Left forelimb (tissue), 1 donor: Measurements from ENCODE around the gene THOP1.

ENCODE experiments used
- DNase-seq: peaks from one replicate; pipeline ENCODE4 v3.0.0-alpha.2; 2018; ENCODE audit warnings: low spot score

THOP1 gene

DNA sequence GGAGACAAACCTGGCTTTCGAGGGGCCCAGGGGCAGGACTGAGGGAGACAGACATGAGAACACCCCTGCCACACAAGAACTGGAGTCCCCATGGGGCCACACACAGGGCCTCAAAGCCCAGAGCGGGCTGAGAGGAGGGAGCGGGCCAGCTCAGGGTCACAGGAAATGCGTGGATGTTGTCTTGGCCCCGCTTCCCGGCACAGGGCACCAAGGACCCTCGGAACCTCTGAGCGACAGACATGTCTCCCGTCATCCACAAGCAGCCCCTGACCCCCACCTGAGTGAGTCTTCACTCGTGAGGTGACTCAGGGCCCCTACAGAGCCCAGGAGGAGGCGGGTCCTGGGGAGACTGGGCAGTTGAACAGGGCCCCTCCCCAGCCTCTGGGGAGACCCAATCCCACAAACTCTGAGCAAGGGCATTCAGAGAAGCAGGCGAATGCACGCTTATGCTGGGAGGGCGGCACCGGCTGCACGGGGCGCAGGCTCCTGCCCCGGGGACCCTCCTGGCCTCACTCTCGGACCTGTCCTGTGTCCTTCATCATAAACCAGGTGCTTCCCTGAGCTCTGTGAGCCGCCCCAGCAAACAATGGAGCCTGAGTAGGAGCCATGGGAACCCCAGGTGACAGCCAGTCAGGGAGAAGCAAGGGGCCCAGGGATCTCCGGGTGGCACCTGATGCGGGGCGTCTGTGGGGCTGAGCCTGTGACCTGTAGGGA is 22.4 kb upstream of the THOP1 start:
- DNase-seq: no peak

DNA sequence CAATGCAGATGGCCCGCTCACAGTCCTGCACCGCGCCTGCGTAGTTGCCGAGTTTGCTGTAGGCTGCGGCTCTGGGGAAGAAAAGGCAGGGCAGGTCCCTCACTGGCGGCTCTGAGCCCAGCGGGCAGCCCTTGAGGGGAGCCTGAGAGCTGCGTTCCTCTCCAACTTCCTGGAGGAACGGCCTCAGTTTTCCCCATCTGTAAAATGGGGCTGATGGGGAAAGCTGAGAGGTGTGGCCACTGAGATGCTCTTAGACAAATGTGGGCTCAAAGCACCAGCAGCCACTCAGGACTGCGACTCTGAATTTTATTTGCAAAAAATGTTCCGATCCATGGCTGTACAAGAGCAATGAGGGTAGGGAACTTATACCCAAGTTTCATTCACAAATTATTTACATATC is 21.6 kb upstream of the THOP1 start:
- no peak for DNase-seq

DNA sequence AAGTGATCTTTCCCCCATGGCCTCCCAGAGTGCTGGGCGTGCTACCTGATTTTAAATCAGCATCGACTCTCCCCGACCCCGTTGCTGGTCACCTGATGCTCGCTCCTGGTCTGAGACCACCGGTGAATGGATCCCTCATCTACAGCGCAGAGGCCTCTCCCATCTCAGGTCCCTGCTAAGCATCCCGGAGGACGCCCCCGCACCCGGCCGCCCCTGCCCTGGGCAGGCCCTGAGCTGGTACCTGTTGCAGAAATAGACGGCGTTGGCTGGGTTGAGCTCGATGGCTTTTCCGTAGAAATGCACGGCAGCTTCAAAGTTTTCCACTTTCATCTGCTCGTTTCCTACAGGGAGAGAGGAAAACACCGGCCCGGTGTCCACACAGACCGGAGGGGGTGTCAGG is 20.4 kb upstream of the THOP1 start:
- DNase-seq: no peak

- DNase-seq: no peak
Observed at GRCh38 chr19:2765376-2765775, 19.9 kb upstream of the THOP1 start.

- no peak for DNase-seq
Observed at GRCh38 chr19:2766594-2767372, 18.5 kb upstream of the THOP1 start.

DNA sequence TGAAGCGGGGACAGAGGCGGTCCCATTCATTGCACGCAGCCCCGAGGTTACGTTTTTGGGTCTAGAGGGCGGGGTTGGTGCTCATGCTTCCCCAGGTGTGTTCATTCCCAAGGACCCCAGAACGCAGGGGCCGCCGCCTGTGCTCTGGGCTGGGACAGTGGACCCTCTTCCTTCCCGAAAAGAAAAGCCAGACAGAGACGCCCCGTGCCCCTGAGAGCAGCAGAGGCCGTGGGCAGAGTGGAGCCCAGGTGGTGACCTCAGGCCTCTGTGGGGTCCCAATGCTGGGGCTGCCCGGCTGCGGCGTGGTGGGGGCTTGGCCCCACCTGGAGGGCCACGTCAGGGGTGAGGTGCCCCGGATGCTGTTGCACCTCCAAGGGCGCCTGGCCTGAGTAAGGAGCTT is 17.6 kb upstream of the THOP1 start:
- no peak for DNase-seq

DNA sequence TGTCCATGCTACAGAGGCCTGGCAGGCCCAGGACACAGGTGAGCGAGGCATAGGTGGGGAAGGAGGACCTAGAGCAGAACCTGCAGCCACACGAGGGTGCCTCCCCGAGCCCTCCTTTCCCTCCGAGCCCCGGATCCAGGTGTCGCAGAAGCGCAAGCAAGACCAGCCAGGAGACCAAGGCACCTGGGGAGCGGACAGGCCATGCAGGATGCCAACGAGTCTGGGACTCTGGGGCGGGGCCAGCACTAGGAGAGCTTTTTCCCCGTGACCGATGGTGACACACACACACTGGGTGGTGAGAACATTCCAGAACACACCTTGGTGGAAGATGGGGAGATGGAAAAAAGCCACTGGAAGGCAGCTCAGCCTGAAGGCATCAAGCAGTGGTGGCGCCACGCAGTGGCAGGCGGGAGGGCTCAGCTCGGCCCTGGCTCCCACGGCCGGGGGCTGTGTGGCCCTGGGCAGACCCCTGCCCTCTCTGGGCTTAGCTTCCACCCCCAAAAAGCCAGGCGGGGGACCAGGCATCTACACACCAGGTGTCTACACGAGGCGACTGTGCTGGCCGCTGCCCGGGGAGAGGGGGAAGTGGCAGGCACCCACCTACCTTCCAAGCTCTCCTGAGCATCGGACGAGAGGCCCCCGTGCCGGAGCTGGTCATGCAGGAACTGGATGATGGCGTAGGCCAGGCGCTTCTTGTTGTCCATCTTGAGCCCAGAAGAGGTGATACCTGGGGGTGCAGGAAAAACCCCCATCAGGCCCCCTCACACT is 16.8 kb upstream of the THOP1 start:
- DNase-seq: no peak

- DNase-seq: no peak
Observed at GRCh38 chr19:2769218-2769617, 16.1 kb upstream of the THOP1 start.

DNA sequence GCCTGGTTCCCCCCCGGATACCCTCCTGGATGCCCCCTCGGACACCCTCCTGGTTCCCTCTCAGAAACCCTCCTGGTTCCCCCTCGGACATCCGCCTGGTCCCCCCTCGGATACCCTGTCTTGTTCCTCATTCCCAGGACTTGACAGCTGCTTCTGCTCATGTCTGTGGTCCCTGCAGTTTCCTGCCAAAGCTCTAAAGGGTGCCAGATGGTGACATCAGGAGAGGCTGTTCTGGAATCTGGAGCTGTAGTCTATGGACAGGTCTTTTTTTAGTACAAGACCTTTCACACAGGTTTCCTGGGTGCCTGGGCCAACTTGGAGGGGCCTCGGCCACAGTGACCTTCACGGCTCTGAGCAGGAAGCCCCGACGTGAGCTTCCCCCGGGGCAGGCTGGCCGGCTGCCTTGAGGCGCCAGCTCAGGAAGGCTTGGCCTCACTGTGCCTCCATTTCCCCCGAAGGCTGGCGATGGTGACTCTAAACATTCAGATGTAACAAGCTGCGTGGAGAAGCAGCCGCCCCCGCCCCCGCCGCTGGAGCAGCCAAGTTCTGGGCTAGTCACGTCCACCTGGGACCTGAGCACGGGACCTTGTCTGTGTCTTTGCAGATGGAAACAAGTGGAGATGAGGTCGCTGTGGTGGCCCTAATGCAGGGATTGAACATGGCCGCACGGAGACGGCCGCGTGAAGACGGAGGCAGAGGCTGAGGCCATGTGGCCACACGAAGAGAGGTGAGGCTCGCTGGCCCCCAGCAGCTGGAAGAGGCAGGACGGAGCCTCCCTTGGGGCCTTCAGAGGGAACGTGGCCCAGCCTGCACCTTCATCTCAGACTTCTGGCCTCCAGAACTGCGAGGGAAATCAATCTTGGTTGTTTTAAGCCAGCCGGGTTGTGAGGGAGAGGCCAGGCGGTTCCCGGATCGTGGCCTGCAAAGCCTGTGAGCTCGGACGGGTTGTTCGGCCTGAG is 15.0 kb upstream of the THOP1 start:
- no peak for DNase-seq

DNA sequence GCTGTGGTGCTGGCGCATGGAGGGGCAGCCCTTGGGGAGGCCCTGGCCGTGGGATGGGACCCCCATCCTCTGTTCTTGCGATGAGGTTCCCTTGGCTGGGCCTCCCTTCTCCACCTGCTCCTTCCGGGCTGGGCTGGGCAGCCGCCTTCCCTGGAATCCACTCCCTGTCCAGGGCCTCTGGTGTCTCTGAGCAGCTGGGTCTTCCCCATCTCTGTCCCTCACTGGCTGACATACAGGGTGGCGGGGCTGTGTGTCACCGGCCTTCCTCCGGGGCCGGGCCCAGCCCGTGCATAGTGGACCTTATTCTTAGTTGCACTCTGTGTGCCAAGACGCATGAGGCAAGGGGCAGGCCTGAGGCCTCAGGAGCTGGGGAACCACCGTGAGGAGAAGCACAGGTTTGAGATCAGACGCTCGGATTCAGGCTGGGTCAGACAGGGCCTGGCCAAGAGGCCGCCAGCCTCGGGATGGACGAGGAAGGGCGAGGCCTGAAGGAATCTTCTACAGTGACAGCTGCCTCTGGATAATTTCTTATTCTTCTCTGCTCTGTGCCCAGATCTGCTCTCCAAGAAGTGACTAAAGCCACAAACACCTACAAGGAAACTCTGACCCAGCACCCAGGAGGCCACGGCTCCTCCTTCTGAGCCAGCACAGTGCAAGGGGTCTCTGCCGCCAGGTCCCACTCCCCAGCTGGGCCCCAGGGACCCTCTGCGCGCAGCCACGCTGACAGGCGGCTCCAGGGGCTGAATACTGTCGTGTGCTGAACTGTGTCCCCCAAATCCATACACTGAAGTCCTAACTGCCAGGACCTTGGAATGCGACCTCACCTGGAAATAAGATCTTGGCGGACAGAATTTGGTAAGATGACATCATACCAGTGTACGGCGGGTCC is 13.3 kb upstream of the THOP1 start:
- DNase-seq: no peak

- no peak for DNase-seq
Observed at GRCh38 chr19:2774083-2774679, 11.1 kb upstream of the THOP1 start.

- no peak for DNase-seq
Observed at GRCh38 chr19:2774953-2775555, 10.2 kb upstream of the THOP1 start.

DNA sequence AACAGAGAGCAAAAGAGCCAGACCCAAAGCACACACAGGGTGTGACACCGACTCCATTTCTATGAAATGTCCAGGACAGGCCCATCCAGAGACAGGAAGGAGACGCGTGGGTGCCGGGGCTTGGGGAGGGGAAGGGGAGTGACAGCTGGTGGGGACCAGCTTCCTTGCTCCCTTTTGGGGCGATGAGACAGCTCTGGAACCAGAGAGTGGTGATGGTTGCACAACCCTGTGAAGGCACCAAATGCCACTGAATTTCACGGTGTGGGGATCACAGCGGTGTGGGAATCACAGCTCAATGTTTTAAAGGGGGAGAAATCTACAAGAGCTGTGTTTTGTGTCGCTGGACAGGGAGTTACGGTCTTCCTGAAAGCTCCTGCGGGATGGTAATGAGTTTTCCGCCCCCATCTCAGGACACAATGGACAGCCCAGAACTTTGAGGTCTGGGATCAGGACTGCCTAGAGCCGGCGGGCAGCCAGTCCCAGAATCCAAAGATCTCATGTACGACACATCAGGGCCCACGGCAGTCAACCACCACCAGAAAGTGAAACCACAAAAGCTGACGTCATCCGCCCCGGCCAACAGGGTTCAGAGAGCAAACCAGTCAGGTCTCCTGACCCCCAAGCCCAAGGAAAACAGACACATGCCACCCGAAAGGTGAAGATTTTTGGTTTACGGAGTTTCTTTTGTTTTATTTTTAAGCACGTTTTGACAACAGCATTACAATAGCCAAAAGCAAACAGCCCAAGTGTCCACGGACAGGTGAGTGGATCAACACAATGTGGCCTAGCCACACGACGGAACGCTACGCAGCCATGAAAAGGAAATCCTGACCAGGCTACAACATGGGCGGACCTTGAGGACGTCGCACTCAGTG is 9.5 kb upstream of the THOP1 start:
- DNase-seq: no peak

DNA sequence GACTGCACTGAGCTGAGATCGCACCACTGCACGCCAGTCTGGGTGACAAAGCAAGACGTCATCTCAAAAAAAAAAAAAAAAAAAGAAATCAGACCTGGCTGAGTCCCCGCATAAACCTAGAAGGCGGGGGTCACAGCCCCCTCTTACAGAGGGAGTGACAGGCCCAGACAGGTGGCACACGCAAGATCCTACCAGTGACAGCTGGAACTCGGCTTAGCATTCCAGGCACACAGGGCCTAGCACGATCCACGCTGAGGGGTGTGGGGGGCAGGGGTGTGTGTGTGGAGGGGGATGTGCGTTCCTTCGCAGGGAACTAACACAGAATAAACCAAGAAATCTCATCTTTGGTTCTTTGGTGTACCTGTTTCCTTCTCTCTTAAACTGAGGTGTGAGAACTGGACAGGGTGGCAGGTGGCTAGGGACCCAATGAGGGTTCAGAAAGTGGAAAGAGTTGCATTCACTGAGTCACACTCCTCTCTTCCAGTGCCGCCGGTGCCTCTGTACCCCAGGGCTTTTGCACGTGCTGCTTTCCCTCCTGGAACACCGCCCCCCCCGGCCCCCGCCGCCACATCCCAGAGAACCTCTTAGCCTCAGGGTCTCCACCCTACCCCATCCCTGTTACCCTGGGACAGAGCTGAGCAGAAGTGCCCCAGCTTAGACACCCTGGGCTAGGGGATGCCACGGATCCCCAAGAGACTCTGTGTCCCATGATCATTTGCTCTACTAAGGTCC is 7.2 kb upstream of the THOP1 start:
- DNase-seq: no peak

DNA sequence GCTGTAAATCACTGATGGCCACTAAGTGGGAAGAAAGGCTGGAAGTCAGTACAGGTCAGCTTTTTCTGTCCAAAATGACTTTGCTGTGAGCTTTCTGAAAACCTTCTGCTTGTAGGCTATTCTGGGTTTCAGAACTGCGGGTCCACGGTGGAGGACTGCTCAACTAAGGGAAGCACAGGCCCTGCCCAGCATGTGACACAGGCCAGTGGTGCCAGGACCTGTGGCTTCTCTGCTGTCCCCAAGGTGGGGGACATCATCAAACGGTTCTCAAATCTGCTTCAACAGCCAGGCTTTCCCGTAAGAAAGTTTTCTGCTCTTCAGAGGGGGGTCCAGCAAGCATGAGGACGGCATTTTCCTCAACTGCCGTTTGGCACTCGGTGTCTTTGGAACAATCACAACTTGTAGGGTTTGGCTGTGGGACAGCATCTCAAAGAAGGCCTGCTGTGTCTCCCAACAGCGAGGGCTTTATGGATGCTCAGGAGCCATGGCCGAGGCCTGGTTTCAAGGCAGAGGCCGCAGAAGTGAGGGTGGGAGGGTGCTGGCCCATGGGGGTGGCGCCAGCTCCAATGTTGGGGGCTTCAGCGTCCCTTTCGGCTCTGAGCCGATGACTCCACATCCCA is 6.1 kb upstream of the THOP1 start:
- no peak for DNase-seq

DNA sequence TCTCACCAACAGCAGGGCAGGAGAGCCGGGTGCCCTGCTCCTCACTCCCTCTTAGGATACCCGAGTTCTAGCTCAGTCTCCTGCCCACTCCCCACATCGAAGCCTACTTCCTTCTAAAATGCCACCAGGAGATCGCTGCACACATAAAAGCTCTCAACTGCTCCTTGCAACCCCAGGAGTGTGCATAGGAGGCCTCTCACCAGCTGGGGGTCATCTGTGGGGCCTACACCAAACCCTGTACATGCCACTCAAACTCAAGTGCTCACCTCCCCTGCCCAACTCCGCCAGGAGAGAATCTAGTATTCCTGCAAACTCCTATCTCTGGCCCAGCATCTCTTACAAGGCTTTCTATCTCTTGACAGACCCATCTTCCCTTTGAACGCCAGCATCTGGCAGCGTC is 5.0 kb upstream of the THOP1 start:
- DNase-seq: no peak

- DNase-seq: no peak
Observed at GRCh38 chr19:2782329-2782935, 2.9 kb upstream of the THOP1 start.
